8988T (cell line): Measurements from ENCODE around the gene MCU.

Experiments
- DNase-seq: peaks from one replicate; pipeline ENCODE4 v3.0.0; 2011

Gene MCU

GRCh38 chr10:72810976-72811375 is 119.0 kb downstream of the MCU start:
- DNase-seq: no peak

GRCh38 chr10:72812415-72812752 is 120.4 kb downstream of the MCU start:
- no peak for DNase-seq

GRCh38 chr10:72812753-72813430 is 120.9 kb downstream of the MCU start:
- no peak for DNase-seq

- no peak for DNase-seq
Observed at GRCh38 chr10:72814099-72814790, 122.3 kb downstream of the MCU start.

GRCh38 chr10:72816565-72816964 is 124.6 kb downstream of the MCU start:
- no peak for DNase-seq

- DNase-seq: no peak
Observed at GRCh38 chr10:72818076-72818475, 126.1 kb downstream of the MCU start.

- DNase-seq: no peak
Observed at GRCh38 chr10:72819053-72819452, 127.1 kb downstream of the MCU start.

- DNase-seq: no peak
Observed at GRCh38 chr10:72821606-72822005, 129.7 kb downstream of the MCU start.

GRCh38 chr10:72822342-72822986 is 130.5 kb downstream of the MCU start:
- DNase-seq: no peak

GRCh38 chr10:72825163-72825562 is 133.2 kb downstream of the MCU start:
- no peak for DNase-seq

GRCh38 chr10:72826346-72826745 is 134.4 kb downstream of the MCU start:
- DNase-seq: no peak

- no peak for DNase-seq
Observed at GRCh38 chr10:72828294-72828693, 136.4 kb downstream of the MCU start.

GRCh38 chr10:72830625-72831024 is 138.7 kb downstream of the MCU start:
- no peak for DNase-seq

- DNase-seq: no peak
Observed at GRCh38 chr10:72831696-72832409, 139.9 kb downstream of the MCU start.

GRCh38 chr10:72832701-72833100 is 140.8 kb downstream of the MCU start:
- DNase-seq: no peak

GRCh38 chr10:72834183-72834825 is 142.4 kb downstream of the MCU start:
- DNase-seq: peak; percentile 16

GRCh38 chr10:72840319-72840718 is 148.4 kb downstream of the MCU start:
- no peak for DNase-seq

- DNase-seq: no peak
Observed at GRCh38 chr10:72841487-72841886, 149.5 kb downstream of the MCU start.

- no peak for DNase-seq
Observed at GRCh38 chr10:72842164-72842563, 150.2 kb downstream of the MCU start.

GRCh38 chr10:72846238-72846637 is 154.3 kb downstream of the MCU start:
- DNase-seq: peak; percentile 26

GRCh38 chr10:72847681-72848080 is 155.7 kb downstream of the MCU start:
- no peak for DNase-seq

- no peak for DNase-seq
Observed at GRCh38 chr10:72850861-72851260, 158.9 kb downstream of the MCU start.

- DNase-seq: no peak
Observed at GRCh38 chr10:72851509-72851908, 159.6 kb downstream of the MCU start.
